ENCODE measurements around the gene SMC5. TPM values are rescaled to one million over a fixed set of nuclear protein-coding genes. Genes with fewer than 3 reads are reported as not detected.

SMC5 gene
- polyA plus RNA-seq (2012; rRNA removed) = 5.3 and 7.5 TPM in 2 replicates
- polyA plus RNA-seq (2012; cell fraction: cytosol; rRNA removed) = 6.5 and 8.2 TPM in 2 replicates
- 6.4 and 14.5 TPM in 2 replicates for polyA plus RNA-seq (2012; cell fraction: nucleus; rRNA removed)

DNA sequence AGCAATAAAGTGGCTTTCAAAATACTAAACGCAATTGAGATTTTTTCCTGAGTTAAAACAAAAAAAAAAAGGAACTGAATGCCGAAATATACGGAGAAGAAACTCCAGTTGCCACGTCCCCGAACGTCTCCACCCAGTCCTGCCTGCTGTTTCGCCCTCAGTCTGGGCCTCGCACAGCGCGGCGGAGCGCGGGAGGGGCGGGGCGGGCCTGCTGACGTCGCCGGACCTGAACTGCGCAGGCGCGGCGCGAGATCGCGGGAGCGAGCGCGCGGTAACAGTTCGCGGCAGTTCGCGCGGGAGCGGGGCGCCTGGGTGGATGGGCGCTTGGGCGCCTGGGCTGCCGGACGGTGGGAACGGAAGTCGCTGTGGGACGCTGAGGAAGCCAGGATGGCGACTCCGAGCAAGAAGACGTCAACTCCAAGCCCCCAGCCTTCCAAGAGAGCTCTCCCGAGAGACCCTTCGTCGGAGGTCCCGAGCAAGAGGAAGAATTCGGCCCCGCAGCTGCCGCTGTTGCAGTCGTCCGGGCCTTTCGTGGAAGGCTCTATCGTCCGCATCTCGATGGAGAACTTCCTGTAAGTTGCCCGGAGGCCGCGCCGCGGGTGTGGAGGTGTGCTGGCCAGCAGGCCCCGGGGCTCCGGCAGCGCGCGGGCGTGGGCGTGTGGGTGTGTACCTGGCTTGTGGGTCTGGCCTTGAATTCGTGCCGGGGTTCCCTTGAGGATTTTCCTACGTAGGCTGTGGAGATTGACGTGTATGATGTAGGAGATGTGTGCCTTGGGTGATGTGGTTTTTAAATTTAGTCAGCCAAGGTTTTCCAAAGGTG, at the start of gene SMC5:
Gene SMC5 (plus strand): TSS at position 287 of the 820 bp plus-strand sequence. CDS start 101 bp downstream, at position 388.
- no peaks in the 10 kb centered on the region for H3K27me3 ChIP-seq (ENCODE audit: insufficient read depth)
- ChIA-PET CTCF (interaction anchor here (0.7 to 1.3 kb wide), 2 partner anchors 148 to 290 kb away, joined by 3 to 5 read pairs; no protein-coding TSS in a partner anchor), POLR2A (interaction anchor here (0.7 kb wide), 1 partner anchor 160 kb away, joined by 4 read pairs; no protein-coding TSS in a partner anchor)
- DNase-seq = peak; percentile 95
- peaks cover 18 to 28% of the 10 kb centered on the region in 2 experiments for H3K4me1 ChIP-seq (ENCODE audit: control insufficient read depth in 1 of 2, insufficient read depth in 2 of 2, low read depth in 1 of 2, low read length in 1 of 2)
- WGBS (ENCODE audit: low lambda C conversion rate) = 0% methylated on average over 17 of the region's 75 CpGs
- peaks cover 38% of the 10 kb centered on the region for H4K20me1 ChIP-seq (ENCODE audit: insufficient read depth)
- peak within 1 kb of the TSS; percentile 88 to 97 for H3K4me3 ChIP-seq (ENCODE audit: low read depth in 2 of 2, low read length in 1 of 2)
- H3K27ac ChIP-seq (ENCODE audit: low read depth in 2 of 2, low read length in 1 of 2) = peak within 1 kb of the TSS; percentile 93 to 95
- H2AFZ ChIP-seq (ENCODE audit: low read depth) = peak within 1 kb of the TSS; percentile 87
- peaks cover 71% of the 10 kb centered on the region for H3K79me2 ChIP-seq (ENCODE audit: insufficient read depth)
- peaks cover 8% of the 10 kb centered on the region for H3F3A ChIP-seq (replicated peaks; ENCODE audit: insufficient read depth)
- H3K4me2 ChIP-seq = peak within 1 kb of the TSS; percentile 92
- H3K9me2 ChIP-seq = no peaks in the 10 kb centered on the region
- H3K9ac ChIP-seq = peak within 1 kb of the TSS; percentile 95
- peaks cover 23 to 40% of the 10 kb centered on the region in 2 experiments for H3K36me3 ChIP-seq (replicated peaks in 1 of 2; ENCODE audit: control insufficient read depth in 1 of 2, insufficient read depth in 2 of 2, low read length in 1 of 2)
- H3K9me3 ChIP-seq = no peaks in the 10 kb centered on the region
- TF ChIP-seq RFX5 (IDR thresholded peaks at IDR 0.05; ENCODE audit: low read length) (peak; percentile 34; the same call in 1 of the 2 replicates), USF1 (IDR thresholded peaks at IDR 0.05; ENCODE audit: borderline replicate concordance, low read depth) (0 out of 2 replicates have a peak, but pooled peaks have one; percentile 18), GATA2 (CRISPR knock-in tag; IDR thresholded peaks at IDR 0.05) (no peak), TEAD4 (IDR thresholded peaks at IDR 0.05; ENCODE audit: borderline replicate concordance, insufficient read depth) (0 out of 2 replicates have a peak, but pooled peaks have one; percentile 6), YY1 (IDR thresholded peaks at IDR 0.05; ENCODE audit: low read depth) (peak; percentile 49; the same call in 1 of the 2 replicates), FOXM1 (IDR thresholded peaks at IDR 0.05; ENCODE audit: low read depth) (no peak), TAF1 (IDR thresholded peaks at IDR 0.05; ENCODE audit: borderline replicate concordance, low read depth, low read length) (peak; percentile 88), JUND (IDR thresholded peaks at IDR 0.05) (no peak), RCOR1 (IDR thresholded peaks at IDR 0.05; ENCODE audit: low read length) (no peak), USF2 (IDR thresholded peaks at IDR 0.05; ENCODE audit: borderline replicate concordance, low read depth, low read length) (no peak), GABPA (IDR thresholded peaks at IDR 0.05; ENCODE audit: low read depth) (peak; percentile 70), CHD2 (IDR thresholded peaks at IDR 0.05; ENCODE audit: low read length, partially characterized antibody) (peak; percentile 98), EZH2phosphoT487 (IDR thresholded peaks at IDR 0.05; ENCODE audit: borderline replicate concordance, low read depth) (no peak), REST (IDR thresholded peaks at IDR 0.05; ENCODE audit: low read depth, low read length) (0 out of 2 replicates have a peak, but pooled peaks have one; percentile 24), MXI1 (IDR thresholded peaks at IDR 0.05; ENCODE audit: low read depth, low read length) (peak; percentile 82), RAD21 (IDR thresholded peaks at IDR 0.05; ENCODE audit: low read length) (no peak), NRF1 (IDR thresholded peaks at IDR 0.05; ENCODE audit: low read depth, low read length) (peak; percentile 76), ELF1 (IDR thresholded peaks at IDR 0.05) (peak; percentile 39), TCF12 (IDR thresholded peaks at IDR 0.05) (peak; percentile 3; the same call in 1 of the 2 replicates), FOSL2 (IDR thresholded peaks at IDR 0.05; ENCODE audit: borderline replicate concordance, low read depth) (no peak)
- TF ChIP-seq, protein P1, sequence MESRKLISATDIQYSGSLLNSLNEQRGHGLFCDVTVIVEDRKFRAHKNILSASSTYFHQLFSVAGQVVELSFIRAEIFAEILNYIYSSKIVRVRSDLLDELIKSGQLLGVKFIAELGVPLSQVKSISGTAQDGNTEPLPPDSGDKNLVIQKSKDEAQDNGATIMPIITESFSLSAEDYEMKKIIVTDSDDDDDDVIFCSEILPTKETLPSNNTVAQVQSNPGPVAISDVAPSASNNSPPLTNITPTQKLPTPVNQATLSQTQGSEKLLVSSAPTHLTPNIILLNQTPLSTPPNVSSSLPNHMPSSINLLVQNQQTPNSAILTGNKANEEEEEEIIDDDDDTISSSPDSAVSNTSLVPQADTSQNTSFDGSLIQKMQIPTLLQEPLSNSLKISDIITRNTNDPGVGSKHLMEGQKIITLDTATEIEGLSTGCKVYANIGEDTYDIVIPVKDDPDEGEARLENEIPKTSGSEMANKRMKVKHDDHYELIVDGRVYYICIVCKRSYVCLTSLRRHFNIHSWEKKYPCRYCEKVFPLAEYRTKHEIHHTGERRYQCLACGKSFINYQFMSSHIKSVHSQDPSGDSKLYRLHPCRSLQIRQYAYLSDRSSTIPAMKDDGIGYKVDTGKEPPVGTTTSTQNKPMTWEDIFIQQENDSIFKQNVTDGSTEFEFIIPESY (IDR thresholded peaks at IDR 0.05; ENCODE audit: borderline replicate concordance, low read depth) = peak; percentile 96
- TF ChIP-seq, protein P2, sequence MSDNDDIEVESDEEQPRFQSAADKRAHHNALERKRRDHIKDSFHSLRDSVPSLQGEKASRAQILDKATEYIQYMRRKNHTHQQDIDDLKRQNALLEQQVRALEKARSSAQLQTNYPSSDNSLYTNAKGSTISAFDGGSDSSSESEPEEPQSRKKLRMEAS (IDR thresholded peaks at IDR 0.05; ENCODE audit: low read depth) = peak; percentile 74
- TF ChIP-seq, protein P3, sequence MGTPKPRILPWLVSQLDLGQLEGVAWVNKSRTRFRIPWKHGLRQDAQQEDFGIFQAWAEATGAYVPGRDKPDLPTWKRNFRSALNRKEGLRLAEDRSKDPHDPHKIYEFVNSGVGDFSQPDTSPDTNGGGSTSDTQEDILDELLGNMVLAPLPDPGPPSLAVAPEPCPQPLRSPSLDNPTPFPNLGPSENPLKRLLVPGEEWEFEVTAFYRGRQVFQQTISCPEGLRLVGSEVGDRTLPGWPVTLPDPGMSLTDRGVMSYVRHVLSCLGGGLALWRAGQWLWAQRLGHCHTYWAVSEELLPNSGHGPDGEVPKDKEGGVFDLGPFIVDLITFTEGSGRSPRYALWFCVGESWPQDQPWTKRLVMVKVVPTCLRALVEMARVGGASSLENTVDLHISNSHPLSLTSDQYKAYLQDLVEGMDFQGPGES (IDR thresholded peaks at IDR 0.05; ENCODE audit: low read depth, low read length) = no peak
